Fibroblast of lung (primary cell): Measurements from ENCODE around the gene RELL1. TPM values are rescaled to one million over a fixed set of nuclear protein-coding genes. Genes with fewer than 3 reads are reported as not detected.
A peak's percentile ranks its signal among the peaks of the same experiment; 100 is the strongest.

Source experiments
- DNase-seq, 2 donors: peaks; one replicate each; pipeline versions ENCODE4 v3.0.0 to v3.0.0-alpha.2; 2010; ENCODE audit warnings: low read depth in 2 of 2
- H2AFZ ChIP-seq: 2 replicates; pipeline ENCODE4 v1.5.1; 2012; ENCODE audit warnings: low read length, control low read depth, inconsistent platforms
- H3K27ac ChIP-seq: 2 replicates; pipeline ENCODE4 v1.5.1; 2011; ENCODE audit warnings: low read length, control low read depth; ENCODE audit not compliant: insufficient read depth
- H3K27me3 ChIP-seq: 2 replicates; pipeline ENCODE4 v1.5.1; 2011; ENCODE audit warnings: mild to moderate bottlenecking, low read length; ENCODE audit not compliant: control insufficient read depth, insufficient read depth
- H3K36me3 ChIP-seq: 2 replicates; pipeline ENCODE4 v1.5.1; 2011; ENCODE audit warnings: low read length; ENCODE audit not compliant: control insufficient read depth, insufficient read depth
- H3K4me1 ChIP-seq: 2 replicates; pipeline ENCODE4 v1.5.1; 2011; ENCODE audit warnings: low read length; ENCODE audit not compliant: control insufficient read depth, insufficient read depth; ENCODE audit errors: extremely low read depth
- H3K4me2 ChIP-seq: 2 replicates; pipeline ENCODE4 v1.5.1; 2011; ENCODE audit warnings: low read length, control low read depth; ENCODE audit not compliant: insufficient read depth; ENCODE audit errors: extremely low read depth
- H3K4me3 ChIP-seq, 4 experiments: fragments of 200-600 bp in 1 of 4; sonication (generic) in 1 of 4; replicated peaks in 1 of 4; 2 replicates each; pipeline ENCODE4 v1.5.1; 2011 to 2016; ENCODE audit warnings: low read length in 4 of 4, low read depth in 3 of 4, mild to moderate bottlenecking in 3 of 4, control low read depth in 2 of 4, inconsistent platforms in 1 of 4, mixed read lengths in 1 of 4; ENCODE audit not compliant: insufficient read depth in 1 of 4; ENCODE audit errors: control extremely low read depth in 1 of 4
- H3K79me2 ChIP-seq: 2 replicates; pipeline ENCODE4 v1.5.1; 2012; ENCODE audit warnings: mild to moderate bottlenecking, low read length, inconsistent platforms; ENCODE audit not compliant: control insufficient read depth, insufficient read depth
- H3K9ac ChIP-seq: 2 replicates; pipeline ENCODE4 v1.5.1; 2011; ENCODE audit warnings: mild to moderate bottlenecking, low read length, control low read depth; ENCODE audit not compliant: insufficient read depth
- H3K9me3 ChIP-seq: 2 replicates; pipeline ENCODE4 v1.5.1; 2012; ENCODE audit warnings: low read depth, low read length; ENCODE audit not compliant: control insufficient read depth, insufficient read depth
- H4K20me1 ChIP-seq: 2 replicates; pipeline ENCODE4 v1.5.1; 2011; ENCODE audit warnings: low read length; ENCODE audit not compliant: control insufficient read depth, insufficient read depth; ENCODE audit errors: extremely low read depth
- EZH2 ChIP-seq: IDR thresholded peaks from 2 replicates; pipeline ENCODE4 v1.5.1; 2012; ENCODE audit warnings: low read length, control low read depth, mild to moderate bottlenecking; ENCODE audit errors: missing control alignments
- polyA plus RNA-seq, 2 donors: library from polyadenylated mRNA; depleted of rRNA in 1 of 2; stranded (reverse) in 1 of 2; unstranded in 1 of 2; fragments of >200 nt; gene quantifications; 2 replicates each; pipeline ENCODE4 v1.2.1, GENCODE V29; 2011 to 2012; ENCODE audit warnings: missing spikeins in 1 of 2
- total RNA-seq: library from RNA; depleted of rRNA; stranded (reverse); fragments of >200 nt; gene quantifications from 2 replicates; pipeline ENCODE4 v1.2.1, GENCODE V29; 2014
- TF ChIP-seq, protein P1 (sequence below), 2 donors: IDR thresholded peaks in 1 of 2; conservative IDR thresholded peaks in 1 of 2; 1 replicate in 1 of 2; 2 replicates in 1 of 2; pipeline ENCODE4 v1.5.1; 2011 to 2012; ENCODE audit warnings: low read length in 2 of 2, control low read depth in 1 of 2, inconsistent platforms in 1 of 2, low read depth in 1 of 2, mild to moderate bottlenecking in 1 of 2

The RELL1 gene
- total and polyA plus RNA-seq, 2 donors (not counting 1 experiment from before 2014, with no cell fraction given): 16.1 to 71.0 TPM

- TF ChIP-seq, protein P1, sequence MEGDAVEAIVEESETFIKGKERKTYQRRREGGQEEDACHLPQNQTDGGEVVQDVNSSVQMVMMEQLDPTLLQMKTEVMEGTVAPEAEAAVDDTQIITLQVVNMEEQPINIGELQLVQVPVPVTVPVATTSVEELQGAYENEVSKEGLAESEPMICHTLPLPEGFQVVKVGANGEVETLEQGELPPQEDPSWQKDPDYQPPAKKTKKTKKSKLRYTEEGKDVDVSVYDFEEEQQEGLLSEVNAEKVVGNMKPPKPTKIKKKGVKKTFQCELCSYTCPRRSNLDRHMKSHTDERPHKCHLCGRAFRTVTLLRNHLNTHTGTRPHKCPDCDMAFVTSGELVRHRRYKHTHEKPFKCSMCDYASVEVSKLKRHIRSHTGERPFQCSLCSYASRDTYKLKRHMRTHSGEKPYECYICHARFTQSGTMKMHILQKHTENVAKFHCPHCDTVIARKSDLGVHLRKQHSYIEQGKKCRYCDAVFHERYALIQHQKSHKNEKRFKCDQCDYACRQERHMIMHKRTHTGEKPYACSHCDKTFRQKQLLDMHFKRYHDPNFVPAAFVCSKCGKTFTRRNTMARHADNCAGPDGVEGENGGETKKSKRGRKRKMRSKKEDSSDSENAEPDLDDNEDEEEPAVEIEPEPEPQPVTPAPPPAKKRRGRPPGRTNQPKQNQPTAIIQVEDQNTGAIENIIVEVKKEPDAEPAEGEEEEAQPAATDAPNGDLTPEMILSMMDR (conservative IDR thresholded peaks at IDR 0.05 in 1 of 2, IDR thresholded peaks at IDR 0.05 in 1 of 2; ENCODE audit: low read depth in 1 of 2, low read length in 2 of 2): no peak
- TF ChIP-seq EZH2: no peak
- Histone ChIP-seq H3K4me2 (no peak overlapping the region), H4K20me1 (no peaks in the 10 kb centered on the region), H3K4me3 (no peak overlapping the region), H3K27ac (no peak overlapping the region), H3K27me3 (no peaks in the 10 kb centered on the region), H3K36me3 (peaks cover 1% of the 10 kb centered on the region), H3K4me1 (peaks cover 4% of the 10 kb centered on the region), H3K9ac (no peak overlapping the region), H3K9me3 (no peaks in the 10 kb centered on the region), H2AFZ (no peak overlapping the region), H3K79me2 (no peaks in the 10 kb centered on the region)
- DNase-seq: peak in 1 of 2 donors; percentile 44
These were observed 58.9 kb downstream of the RELL1 start for GRCh38 chr4:37627263-37627662.

GRCh38 chr4:37625499-37625898, 60.7 kb downstream of the RELL1 start:
- Histone ChIP-seq H3K4me3 (no peak overlapping the region), H3K27me3 (no peaks in the 10 kb centered on the region), H2AFZ (no peak overlapping the region), H3K4me1 (peaks cover 4% of the 10 kb centered on the region), H3K27ac (no peak overlapping the region), H3K36me3 (peaks cover 1% of the 10 kb centered on the region), H3K79me2 (no peaks in the 10 kb centered on the region), H3K9me3 (no peaks in the 10 kb centered on the region), H3K4me2 (no peak overlapping the region), H4K20me1 (no peaks in the 10 kb centered on the region), H3K9ac (no peak overlapping the region)
- no peak for DNase-seq
- TF ChIP-seq EZH2: no peak
- TF ChIP-seq, protein P1 (conservative IDR thresholded peaks at IDR 0.05 in 1 of 2, IDR thresholded peaks at IDR 0.05 in 1 of 2; ENCODE audit: low read depth in 1 of 2, low read length in 2 of 2): no peak

DNA sequence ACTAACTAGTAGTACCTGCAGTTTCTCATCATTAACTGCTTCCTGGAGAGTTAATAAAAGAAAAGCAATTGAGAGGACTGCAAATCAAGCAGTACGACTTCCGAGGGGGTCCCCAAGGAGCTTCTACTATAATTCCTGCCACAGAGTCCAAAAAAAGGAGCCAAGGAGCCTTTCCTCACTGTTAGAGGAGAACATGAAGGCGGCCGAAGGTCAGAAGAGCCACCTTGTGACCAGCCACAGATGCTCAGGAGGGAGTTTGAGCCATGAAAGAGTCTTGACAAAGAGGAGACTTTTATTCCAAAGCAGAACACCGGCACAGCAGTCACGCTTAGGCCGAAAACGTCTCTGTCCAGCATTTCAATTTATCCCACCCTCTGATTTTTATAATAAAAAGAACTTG, 62.2 kb downstream of the RELL1 start:
- H3K27me3 ChIP-seq: no peaks in the 10 kb centered on the region
- no peaks in the 10 kb centered on the region for H3K9me3 ChIP-seq
- H3K79me2 ChIP-seq: no peaks in the 10 kb centered on the region
- peaks cover 2% of the 10 kb centered on the region for H3K4me1 ChIP-seq
- no peak overlapping the region for H2AFZ ChIP-seq
- H3K9ac ChIP-seq: no peak overlapping the region
- H3K27ac ChIP-seq: no peak overlapping the region
- H3K4me3 ChIP-seq: no peak overlapping the region
- H4K20me1 ChIP-seq: no peaks in the 10 kb centered on the region
- no peak for TF ChIP-seq EZH2
- TF ChIP-seq, protein P1 (conservative IDR thresholded peaks at IDR 0.05 in 1 of 2, IDR thresholded peaks at IDR 0.05 in 1 of 2; ENCODE audit: low read depth in 1 of 2, low read length in 2 of 2): no peak
- no peak overlapping the region for H3K4me2 ChIP-seq
- DNase-seq: no peak
- peaks cover 1% of the 10 kb centered on the region for H3K36me3 ChIP-seq
